ENCODE measurements around the gene NFATC1. TPM values are rescaled to one million over a fixed set of nuclear protein-coding genes. Genes with fewer than 3 reads are reported as not detected.
"Not testable (repeated sequence)": the region's sequence is repeated elsewhere in the genome, so short reads cannot be mapped to it uniquely, and the experiment has no call there.

Gene NFATC1
- total RNA-seq, 2 experiments from 2014 or later = 36.9 to 37.1 TPM

DNA sequence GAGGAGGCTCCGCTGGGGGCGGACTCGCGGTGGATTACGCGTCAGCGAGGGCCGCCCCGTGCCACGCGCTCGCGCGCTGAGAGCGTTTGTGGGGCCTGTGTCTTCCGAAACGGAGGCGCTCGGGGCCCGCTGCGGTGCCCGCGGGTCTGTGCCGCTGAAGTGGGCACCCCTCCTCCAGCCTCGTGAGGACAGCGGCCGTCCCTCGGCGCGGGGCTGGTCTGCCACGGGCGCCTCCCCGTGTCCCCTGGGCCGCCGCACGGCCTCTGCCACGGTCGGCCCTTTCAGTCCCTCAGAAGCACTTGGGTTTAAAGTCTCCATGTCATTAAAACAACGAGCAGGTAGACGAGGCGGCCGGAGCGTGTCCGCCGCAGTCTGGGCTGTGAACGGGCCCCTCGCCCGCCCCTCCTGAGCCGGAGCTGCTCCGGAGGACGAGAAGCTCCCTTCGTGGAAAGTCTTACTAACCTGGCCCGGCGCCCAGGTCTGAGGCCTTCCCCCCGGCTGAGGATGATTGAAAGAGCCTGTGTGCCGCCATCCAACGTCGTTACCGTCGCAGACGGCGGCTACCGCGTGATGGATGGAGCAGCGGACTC lies 97.6 kb downstream of the NFATC1 start:
- POLR2A ChIA-PET = no interaction called here
- H3K27me3 Mint-ChIP-seq = no peaks in the 10 kb centered on the region
- no peak overlapping the region for H3K27ac Mint-ChIP-seq
- peaks cover 17% of the 10 kb centered on the region for H3K9me3 Mint-ChIP-seq
- peaks cover 48% of the 10 kb centered on the region for H3K36me3 Mint-ChIP-seq (ENCODE audit: low read depth)
- CTCF ChIA-PET = no interaction called here
- peaks cover 13% of the 10 kb centered on the region for H3K4me1 Mint-ChIP-seq
- DNase-seq = no peak
- H3K4me3 Mint-ChIP-seq = no peak overlapping the region

DNA sequence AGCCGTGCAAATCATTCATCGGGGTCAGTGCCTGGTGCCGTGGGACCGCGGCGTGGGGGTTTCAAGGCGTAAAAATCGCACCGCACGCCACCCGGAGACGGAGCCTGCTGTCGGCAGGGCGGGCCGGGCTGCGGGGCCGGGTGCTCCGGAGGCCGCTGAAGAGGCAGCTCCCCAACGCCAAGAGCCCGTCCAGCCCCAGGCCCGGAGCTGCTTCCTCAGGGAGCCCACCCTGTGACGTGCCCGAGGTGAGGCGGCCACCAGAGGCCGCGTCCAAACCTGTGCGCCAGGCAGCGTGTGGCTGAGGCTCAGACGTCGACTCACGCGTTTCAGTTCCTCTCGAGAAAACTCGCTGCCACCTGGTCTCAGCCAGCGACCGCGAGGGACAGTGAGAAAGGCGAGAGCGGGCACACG lies 98.1 kb downstream of the NFATC1 start:
- H3K4me1 Mint-ChIP-seq = peaks cover 13% of the 10 kb centered on the region
- peaks cover 51% of the 10 kb centered on the region for H3K36me3 Mint-ChIP-seq (ENCODE audit: low read depth)
- peaks cover 22% of the 10 kb centered on the region for H3K9me3 Mint-ChIP-seq
- H3K27ac Mint-ChIP-seq = no peak overlapping the region
- no peak overlapping the region for H3K4me3 Mint-ChIP-seq
- ChIA-PET POLR2A (no interaction called here), CTCF (no interaction called here)
- H3K27me3 Mint-ChIP-seq = no peaks in the 10 kb centered on the region
- DNase-seq = no peak

DNA sequence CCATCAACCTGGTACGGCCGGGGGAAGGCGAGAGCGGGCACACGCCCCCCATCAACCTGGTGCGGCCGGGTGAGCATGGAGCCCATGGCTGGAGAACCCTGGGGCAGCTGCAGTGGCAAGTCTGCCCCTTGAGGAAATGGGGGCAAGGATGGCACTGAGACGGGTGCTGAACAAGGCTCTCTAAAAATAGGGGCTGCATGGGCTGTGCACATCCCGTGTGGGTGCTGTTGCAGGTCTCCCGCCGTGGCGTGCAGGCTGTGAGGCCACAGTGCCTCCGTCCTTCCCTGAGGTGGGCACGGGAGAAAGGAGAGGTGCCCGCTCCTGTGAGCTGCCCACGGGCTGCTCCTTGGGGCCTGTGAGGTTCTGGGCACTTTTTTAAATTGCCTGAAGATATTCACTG lies 99.2 kb downstream of the NFATC1 start:
- peaks cover 62% of the 10 kb centered on the region for H3K36me3 Mint-ChIP-seq (ENCODE audit: low read depth)
- DNase-seq = no peak
- H3K27ac Mint-ChIP-seq = no peak overlapping the region
- CTCF ChIA-PET = interaction anchor here (1.4 kb wide), 1 partner anchor 9 kb away, joined by 3 read pairs; no protein-coding TSS in a partner anchor
- H3K27me3 Mint-ChIP-seq = no peaks in the 10 kb centered on the region
- peaks cover 33% of the 10 kb centered on the region for H3K9me3 Mint-ChIP-seq
- POLR2A ChIA-PET = no interaction called here
- H3K4me3 Mint-ChIP-seq = no peak overlapping the region
- H3K4me1 Mint-ChIP-seq = peaks cover 13% of the 10 kb centered on the region

DNA sequence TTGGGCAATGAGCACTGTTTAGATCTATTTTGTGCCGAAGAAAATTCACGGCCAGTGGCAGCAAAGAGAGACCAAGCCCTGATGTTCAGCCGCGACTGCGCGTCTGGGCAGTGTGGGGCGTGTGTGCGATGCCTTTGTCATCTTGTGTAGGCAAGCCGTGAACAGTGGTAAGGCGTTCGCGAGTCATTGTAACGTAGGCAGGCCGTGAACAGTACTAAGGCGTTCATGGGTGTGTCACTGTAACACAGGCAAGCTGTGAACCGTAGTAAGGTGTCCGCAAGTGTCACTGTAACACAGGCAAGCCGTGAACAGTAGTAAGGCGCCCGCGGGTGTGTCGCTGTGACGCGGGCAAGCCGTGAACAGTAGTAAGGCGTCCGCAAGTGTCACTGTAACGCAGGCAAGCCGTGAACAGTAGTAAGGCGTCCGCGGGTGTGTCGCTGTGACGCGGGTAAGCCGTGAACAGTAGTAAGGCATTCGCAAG lies 99.9 kb downstream of the NFATC1 start:
- no peaks in the 10 kb centered on the region for H3K27me3 Mint-ChIP-seq
- H3K4me3 Mint-ChIP-seq = no peak overlapping the region
- H3K27ac Mint-ChIP-seq = no peak overlapping the region
- H3K36me3 Mint-ChIP-seq (ENCODE audit: low read depth) = peaks cover 68% of the 10 kb centered on the region
- peaks cover 39% of the 10 kb centered on the region for H3K9me3 Mint-ChIP-seq
- DNase-seq = no peak
- ChIA-PET CTCF (interaction anchor here (1.4 to 1.7 kb wide), 2 partner anchors 8 to 9 kb away, joined by 3 to 5 read pairs; no protein-coding TSS in a partner anchor), POLR2A (no interaction called here)
- peaks cover 13% of the 10 kb centered on the region for H3K4me1 Mint-ChIP-seq

DNA sequence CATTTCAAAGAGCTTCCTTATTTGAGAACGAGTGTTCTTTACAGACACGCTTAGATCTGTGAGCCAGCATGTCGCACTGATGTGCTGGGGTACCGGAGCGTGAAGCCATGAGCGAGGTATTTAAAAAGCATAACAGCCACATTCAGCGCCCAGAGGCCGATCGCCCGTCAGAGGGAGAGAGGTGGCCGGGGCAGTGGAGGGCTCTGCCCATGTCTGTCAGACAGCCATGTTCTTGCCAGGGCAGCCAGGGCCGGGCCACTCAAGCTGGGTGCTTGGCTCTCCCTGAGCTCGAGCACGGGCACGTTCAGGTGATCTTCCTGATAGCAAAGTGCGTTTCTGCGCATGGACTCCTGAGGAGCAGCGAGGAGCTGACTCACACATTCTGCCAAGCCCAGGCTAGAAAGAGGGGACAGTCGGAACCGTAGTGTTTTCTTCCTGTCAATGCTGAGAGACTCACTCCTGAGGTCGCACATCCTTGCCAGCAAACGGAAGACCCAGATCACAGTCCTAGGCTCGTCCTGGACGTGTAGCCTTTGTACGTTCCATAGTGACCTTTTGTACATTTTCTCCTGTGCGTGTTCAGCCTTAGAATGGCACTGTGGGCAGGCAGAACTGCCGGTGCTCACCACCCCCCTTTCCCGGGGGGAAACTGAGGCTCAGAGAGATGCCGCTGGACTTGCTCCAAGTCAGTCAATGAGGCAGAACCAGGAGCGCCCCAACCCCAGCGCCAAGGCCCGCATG lies 100.7 kb downstream of the NFATC1 start:
- CTCF ChIA-PET = interaction anchor here (1.4 to 1.7 kb wide), 2 partner anchors 7 to 10 kb away, joined by 3 to 5 read pairs; no protein-coding TSS in a partner anchor
- DNase-seq = no peak
- H3K9me3 Mint-ChIP-seq = peaks cover 39% of the 10 kb centered on the region

DNA sequence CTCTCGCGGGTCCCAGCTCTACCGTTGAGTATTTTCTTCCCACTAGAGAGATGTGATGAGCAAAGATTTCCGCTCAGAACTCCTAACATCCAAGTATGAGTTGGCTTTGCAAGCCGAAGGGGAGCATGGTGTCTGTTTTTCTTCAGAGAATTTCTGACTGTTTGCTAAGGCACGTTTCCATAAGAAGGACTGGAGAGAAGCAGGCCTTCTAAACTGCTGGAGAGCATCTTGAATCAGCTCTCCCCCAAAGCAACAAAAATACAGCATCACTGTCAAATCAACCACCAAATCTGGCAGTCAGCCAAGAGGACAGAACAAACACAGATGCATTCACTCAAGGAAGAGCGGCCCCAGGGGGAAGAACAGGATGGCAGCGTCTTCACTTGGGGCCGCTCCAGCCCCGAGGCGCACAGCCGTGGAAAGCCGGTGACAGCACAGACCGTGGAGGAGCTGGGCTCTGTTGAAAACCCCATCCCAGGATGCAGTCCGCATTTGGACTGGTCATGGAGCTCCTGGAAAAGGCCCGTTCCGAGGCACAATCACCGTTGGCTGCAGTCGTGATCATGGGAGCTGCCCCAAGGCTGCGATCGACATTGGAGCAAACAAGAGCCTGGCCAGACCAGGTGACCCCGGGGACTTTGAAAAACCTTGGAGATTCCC lies 101.4 kb downstream of the NFATC1 start:
- ChIA-PET CTCF (interaction anchor here (1.7 kb wide), 1 partner anchor 10 kb away, joined by 5 read pairs; no protein-coding TSS in a partner anchor), POLR2A (no interaction called here)
- Mint-ChIP-seq H3K27ac (no peak overlapping the region), H3K4me1 (peaks cover 5% of the 10 kb centered on the region), H3K36me3 (ENCODE audit: low read depth) (peaks cover 61% of the 10 kb centered on the region), H3K4me3 (no peak overlapping the region), H3K9me3 (peaks cover 39% of the 10 kb centered on the region), H3K27me3 (no peaks in the 10 kb centered on the region)
- no peak for DNase-seq

More for the DNA sequence above, 100.7 kb downstream of the NFATC1 start:
- no peak overlapping the region for H3K27ac Mint-ChIP-seq
- peaks cover 9% of the 10 kb centered on the region for H3K4me1 Mint-ChIP-seq
- no peak overlapping the region for H3K4me3 Mint-ChIP-seq
- no peaks in the 10 kb centered on the region for H3K27me3 Mint-ChIP-seq
- peaks cover 65% of the 10 kb centered on the region for H3K36me3 Mint-ChIP-seq (ENCODE audit: low read depth)
- POLR2A ChIA-PET = no interaction called here

DNA sequence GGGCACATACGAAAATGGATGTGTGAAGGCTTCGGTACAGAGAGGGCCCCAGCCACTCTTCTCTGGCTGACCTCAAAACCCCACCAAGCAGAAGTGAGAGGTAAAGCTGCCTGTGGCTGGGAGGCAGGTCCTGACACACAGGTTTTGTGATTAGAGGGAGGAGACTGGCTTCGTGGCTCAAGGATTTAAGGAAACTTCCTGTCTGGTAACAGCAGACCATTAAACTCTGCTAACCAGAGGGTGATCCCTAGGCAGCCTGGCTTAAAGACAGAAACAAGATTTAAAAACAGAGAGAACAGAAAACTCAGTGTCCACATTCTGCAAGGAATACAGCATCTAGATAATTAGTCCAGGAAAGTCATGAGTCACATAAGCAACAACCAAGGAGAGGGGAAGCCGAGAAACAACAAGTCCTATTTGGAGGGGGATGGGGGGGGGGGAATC lies 101.9 kb downstream of the NFATC1 start:
- POLR2A ChIA-PET = no interaction called here
- Mint-ChIP-seq H3K27me3 (no peaks in the 10 kb centered on the region), H3K36me3 (ENCODE audit: low read depth) (peaks cover 59% of the 10 kb centered on the region), H3K4me3 (no peak overlapping the region), H3K4me1 (peaks cover 2% of the 10 kb centered on the region), H3K27ac (no peak overlapping the region), H3K9me3 (peaks cover 39% of the 10 kb centered on the region)
- CTCF ChIA-PET = interaction anchor here (1.7 kb wide), 1 partner anchor 11 kb away, joined by 5 read pairs; no protein-coding TSS in a partner anchor
- no peak for DNase-seq

DNA sequence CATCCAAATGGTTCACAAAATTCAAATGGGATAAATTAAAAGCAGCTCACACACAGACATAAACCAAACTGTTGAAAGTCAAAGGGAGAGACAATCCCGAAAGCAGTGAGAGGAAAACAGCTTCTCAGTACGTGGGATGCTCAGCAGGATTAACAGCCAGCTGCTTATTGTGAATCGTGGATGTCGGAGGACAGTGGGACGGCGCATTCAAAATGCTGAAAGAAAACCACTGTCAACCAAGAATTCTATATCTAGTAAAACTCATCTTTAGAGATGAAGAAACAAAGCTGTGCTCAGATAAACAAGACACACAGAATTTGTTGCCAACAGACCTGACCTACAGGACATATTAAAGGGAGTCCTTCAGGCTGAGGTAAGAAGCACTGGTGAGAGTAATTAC lies 102.9 kb downstream of the NFATC1 start:
- Mint-ChIP-seq H3K4me3 (no peak overlapping the region), H3K27ac (no peak overlapping the region), H3K4me1 (peaks cover 1% of the 10 kb centered on the region), H3K36me3 (ENCODE audit: low read depth) (peaks cover 58% of the 10 kb centered on the region), H3K9me3 (peaks cover 39% of the 10 kb centered on the region), H3K27me3 (no peaks in the 10 kb centered on the region)
- DNase-seq = no peak
- POLR2A ChIA-PET = no interaction called here
- CTCF ChIA-PET = no interaction called here

DNA sequence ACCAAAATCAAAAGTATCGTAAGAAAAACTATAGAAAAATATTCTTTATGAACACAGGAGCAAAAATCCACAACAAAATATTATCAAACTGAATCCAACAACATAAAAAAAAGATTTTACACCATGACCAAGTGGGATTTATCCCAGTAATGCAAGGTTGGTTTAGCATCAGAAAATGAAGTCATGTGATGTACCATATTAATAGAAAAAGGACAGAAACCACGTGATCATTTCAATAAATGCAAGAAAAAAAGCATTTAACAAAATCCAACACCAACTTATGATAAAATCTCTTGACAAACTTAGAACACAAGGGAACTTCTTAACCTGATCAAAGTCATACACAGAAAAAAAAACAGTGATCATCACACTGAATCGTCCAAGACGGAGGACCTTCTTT lies 105.3 kb downstream of the NFATC1 start:
- peaks cover 10% of the 10 kb centered on the region for H3K4me1 Mint-ChIP-seq
- peaks cover 36% of the 10 kb centered on the region for H3K9me3 Mint-ChIP-seq
- H3K27me3 Mint-ChIP-seq = no peaks in the 10 kb centered on the region
- no peak for DNase-seq
- CTCF ChIA-PET = interaction anchor here (0.5 kb wide), 1 partner anchor 596 kb away, joined by 5 read pairs; no protein-coding TSS in a partner anchor
- peaks cover 45% of the 10 kb centered on the region for H3K36me3 Mint-ChIP-seq (ENCODE audit: low read depth)
- no peak overlapping the region for H3K4me3 Mint-ChIP-seq
- POLR2A ChIA-PET = no interaction called here
- no peak overlapping the region for H3K27ac Mint-ChIP-seq

DNA sequence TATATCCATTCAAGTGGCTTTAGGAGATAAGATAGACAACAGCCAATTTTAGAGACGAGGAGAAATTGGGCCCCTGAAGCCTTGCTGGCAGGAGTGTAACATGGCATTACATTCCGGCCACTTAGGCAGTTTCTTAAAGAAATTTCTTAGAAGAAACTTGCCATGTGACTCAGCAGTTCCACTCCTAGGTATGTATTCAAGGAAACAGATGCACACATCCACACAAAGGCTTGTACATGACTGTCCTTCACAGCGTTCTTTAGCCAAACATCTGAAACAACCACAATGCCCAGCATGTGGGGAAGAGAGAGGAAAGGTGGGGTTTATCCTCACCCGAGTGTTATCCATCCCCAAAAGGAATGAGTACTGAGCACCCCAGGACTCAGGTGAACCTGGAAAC lies 107.1 kb downstream of the NFATC1 start:
- ChIA-PET CTCF (no interaction called here), POLR2A (no interaction called here)
- no peak overlapping the region for H3K27ac Mint-ChIP-seq
- peaks cover 28% of the 10 kb centered on the region for H3K4me1 Mint-ChIP-seq
- DNase-seq = no peak
- H3K4me3 Mint-ChIP-seq = no peak overlapping the region
- H3K27me3 Mint-ChIP-seq = no peaks in the 10 kb centered on the region
- H3K9me3 Mint-ChIP-seq = peaks cover 26% of the 10 kb centered on the region
- peaks cover 27% of the 10 kb centered on the region for H3K36me3 Mint-ChIP-seq (ENCODE audit: low read depth)

DNA sequence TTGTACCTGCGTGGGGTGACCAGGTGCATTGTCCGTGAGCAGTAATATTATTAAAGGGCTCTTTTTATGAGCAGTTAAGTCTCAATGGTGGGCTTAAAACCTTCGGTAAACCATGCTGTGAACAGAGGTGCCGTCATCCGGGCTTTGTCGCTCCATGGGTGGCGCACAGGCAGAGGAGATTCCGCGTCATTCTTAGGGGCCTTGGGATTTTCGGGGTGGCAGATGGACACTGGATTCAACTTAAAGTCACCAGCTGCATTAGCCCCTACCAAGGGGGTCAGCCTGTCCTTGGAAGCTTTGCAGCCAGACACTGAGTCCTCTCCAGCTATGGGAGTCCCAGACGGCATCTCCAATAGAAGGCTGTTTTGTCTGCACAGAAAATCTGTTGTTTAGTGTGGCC lies 107.7 kb downstream of the NFATC1 start:
- Mint-ChIP-seq H3K4me1 (peaks cover 34% of the 10 kb centered on the region), H3K4me3 (no peak overlapping the region), H3K36me3 (ENCODE audit: low read depth) (peaks cover 23% of the 10 kb centered on the region), H3K27me3 (no peaks in the 10 kb centered on the region), H3K27ac (no peak overlapping the region), H3K9me3 (peaks cover 21% of the 10 kb centered on the region)
- no peak for DNase-seq
- ChIA-PET POLR2A (no interaction called here), CTCF (interaction anchor here (1.2 kb wide), 1 partner anchor 8 kb away, joined by 3 read pairs; no protein-coding TSS in a partner anchor)

DNA sequence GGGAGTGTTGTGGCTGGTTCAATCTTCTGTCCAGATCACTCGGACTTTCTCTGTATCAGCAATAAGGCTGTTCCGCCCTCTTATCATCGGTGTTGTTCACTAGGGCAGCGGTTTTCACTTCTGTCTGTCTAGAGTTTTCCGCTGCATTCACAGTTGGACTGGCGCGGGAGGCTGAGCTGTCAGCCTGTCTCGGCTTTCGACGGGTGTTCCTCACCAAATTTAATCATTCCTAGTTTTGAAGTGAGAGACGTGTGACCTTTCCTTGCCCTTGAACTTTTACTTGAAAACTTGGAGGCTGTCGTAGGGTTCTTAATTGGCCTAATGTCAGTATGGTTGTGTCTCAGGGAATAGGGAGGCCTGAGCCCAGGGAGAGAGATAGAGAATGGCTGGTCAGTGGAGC lies 108.3 kb downstream of the NFATC1 start:
- DNase-seq = no peak
- Mint-ChIP-seq H3K36me3 (ENCODE audit: low read depth) (peaks cover 17% of the 10 kb centered on the region), H3K9me3 (peaks cover 14% of the 10 kb centered on the region), H3K4me3 (no peak overlapping the region), H3K27me3 (no peaks in the 10 kb centered on the region), H3K4me1 (peaks cover 39% of the 10 kb centered on the region), H3K27ac (no peak overlapping the region)
- POLR2A ChIA-PET = no interaction called here
- CTCF ChIA-PET = interaction anchor here (1.2 kb wide), 1 partner anchor 9 kb away, joined by 3 read pairs; no protein-coding TSS in a partner anchor

DNA sequence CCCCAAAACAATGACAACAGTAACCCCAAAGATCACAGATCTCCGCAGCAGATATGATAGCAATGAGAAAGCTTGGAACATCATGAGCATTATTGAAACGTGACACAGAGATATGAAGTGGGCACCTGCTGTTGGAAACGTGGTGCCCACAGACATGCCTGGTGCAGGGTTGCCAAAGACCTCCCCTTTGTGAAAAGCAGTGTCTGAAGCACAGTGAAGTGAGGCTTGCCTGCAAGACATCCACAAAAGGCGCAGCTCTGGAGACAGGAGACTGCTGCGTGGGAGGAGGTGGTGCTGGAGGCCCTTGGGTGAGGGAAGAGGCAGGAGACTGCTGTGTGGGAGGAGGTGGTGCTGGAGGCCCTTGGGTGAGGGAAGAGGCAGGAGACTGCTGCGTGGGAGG lies 108.8 kb downstream of the NFATC1 start:
- H3K4me3 Mint-ChIP-seq, H3K27me3 Mint-ChIP-seq, H3K27ac Mint-ChIP-seq, DNase-seq, H3K9me3 Mint-ChIP-seq, POLR2A ChIA-PET: not testable (repeated sequence)
- peaks cover 12% of the 10 kb centered on the region for H3K36me3 Mint-ChIP-seq (ENCODE audit: low read depth)
- CTCF ChIA-PET = interaction anchor here (1.2 kb wide), 1 partner anchor 9 kb away, joined by 3 read pairs; no protein-coding TSS in a partner anchor
- H3K4me1 Mint-ChIP-seq = peaks cover 39% of the 10 kb centered on the region

Data from activated CD4-positive, alpha-beta T cell treated with anti-CD3 and anti-CD28 coated beads, Interleukin-2, amount 10 ng/mL, durations not matched to agents 7 days and 5 days (primary cell).